ENCODE measurements around the gene SEC61A2. TPM values are rescaled to one million over a fixed set of nuclear protein-coding genes. Genes with fewer than 3 reads are reported as not detected.

SEC61A2 gene
- total and polyA plus RNA-seq, 2 experiments from 2014 or later, result 8.7 to 17.6 TPM

DNA sequence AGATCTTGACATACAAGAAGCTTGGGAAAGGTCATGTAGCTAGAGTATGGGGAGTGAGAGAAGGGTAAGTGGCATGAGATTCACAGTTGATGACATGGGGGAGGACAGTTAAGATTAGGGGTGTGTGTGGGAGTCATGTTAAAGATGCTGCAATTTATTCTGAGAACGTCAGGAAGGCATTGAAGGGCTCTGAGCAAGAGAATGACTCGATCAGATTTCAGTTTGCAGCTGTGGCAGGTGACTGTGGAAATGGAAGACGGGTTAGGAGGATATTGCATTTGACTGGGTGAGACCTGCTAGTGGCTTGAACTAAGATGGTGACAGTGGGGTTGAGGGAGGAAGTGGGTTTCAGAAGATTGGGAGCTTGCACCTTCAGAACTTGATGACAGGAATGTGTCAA lies 72.1 kb downstream of the SEC61A2 start (continued):
- TF ChIP-seq, protein P1, sequence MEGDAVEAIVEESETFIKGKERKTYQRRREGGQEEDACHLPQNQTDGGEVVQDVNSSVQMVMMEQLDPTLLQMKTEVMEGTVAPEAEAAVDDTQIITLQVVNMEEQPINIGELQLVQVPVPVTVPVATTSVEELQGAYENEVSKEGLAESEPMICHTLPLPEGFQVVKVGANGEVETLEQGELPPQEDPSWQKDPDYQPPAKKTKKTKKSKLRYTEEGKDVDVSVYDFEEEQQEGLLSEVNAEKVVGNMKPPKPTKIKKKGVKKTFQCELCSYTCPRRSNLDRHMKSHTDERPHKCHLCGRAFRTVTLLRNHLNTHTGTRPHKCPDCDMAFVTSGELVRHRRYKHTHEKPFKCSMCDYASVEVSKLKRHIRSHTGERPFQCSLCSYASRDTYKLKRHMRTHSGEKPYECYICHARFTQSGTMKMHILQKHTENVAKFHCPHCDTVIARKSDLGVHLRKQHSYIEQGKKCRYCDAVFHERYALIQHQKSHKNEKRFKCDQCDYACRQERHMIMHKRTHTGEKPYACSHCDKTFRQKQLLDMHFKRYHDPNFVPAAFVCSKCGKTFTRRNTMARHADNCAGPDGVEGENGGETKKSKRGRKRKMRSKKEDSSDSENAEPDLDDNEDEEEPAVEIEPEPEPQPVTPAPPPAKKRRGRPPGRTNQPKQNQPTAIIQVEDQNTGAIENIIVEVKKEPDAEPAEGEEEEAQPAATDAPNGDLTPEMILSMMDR (conservative IDR thresholded peaks at IDR 0.05; ENCODE audit: low read depth in 2 of 2), result no peak
- TF ChIP-seq, protein P2, sequence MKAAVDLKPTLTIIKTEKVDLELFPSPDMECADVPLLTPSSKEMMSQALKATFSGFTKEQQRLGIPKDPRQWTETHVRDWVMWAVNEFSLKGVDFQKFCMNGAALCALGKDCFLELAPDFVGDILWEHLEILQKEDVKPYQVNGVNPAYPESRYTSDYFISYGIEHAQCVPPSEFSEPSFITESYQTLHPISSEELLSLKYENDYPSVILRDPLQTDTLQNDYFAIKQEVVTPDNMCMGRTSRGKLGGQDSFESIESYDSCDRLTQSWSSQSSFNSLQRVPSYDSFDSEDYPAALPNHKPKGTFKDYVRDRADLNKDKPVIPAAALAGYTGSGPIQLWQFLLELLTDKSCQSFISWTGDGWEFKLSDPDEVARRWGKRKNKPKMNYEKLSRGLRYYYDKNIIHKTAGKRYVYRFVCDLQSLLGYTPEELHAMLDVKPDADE (IDR thresholded peaks at IDR 0.05), result no peak
- TF ChIP-seq, protein P3, sequence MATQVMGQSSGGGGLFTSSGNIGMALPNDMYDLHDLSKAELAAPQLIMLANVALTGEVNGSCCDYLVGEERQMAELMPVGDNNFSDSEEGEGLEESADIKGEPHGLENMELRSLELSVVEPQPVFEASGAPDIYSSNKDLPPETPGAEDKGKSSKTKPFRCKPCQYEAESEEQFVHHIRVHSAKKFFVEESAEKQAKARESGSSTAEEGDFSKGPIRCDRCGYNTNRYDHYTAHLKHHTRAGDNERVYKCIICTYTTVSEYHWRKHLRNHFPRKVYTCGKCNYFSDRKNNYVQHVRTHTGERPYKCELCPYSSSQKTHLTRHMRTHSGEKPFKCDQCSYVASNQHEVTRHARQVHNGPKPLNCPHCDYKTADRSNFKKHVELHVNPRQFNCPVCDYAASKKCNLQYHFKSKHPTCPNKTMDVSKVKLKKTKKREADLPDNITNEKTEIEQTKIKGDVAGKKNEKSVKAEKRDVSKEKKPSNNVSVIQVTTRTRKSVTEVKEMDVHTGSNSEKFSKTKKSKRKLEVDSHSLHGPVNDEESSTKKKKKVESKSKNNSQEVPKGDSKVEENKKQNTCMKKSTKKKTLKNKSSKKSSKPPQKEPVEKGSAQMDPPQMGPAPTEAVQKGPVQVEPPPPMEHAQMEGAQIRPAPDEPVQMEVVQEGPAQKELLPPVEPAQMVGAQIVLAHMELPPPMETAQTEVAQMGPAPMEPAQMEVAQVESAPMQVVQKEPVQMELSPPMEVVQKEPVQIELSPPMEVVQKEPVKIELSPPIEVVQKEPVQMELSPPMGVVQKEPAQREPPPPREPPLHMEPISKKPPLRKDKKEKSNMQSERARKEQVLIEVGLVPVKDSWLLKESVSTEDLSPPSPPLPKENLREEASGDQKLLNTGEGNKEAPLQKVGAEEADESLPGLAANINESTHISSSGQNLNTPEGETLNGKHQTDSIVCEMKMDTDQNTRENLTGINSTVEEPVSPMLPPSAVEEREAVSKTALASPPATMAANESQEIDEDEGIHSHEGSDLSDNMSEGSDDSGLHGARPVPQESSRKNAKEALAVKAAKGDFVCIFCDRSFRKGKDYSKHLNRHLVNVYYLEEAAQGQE (IDR thresholded peaks at IDR 0.05; ENCODE audit: unreplicated experiment), result no peak
- TF ChIP-seq POLR2AphosphoS5 (IDR thresholded peaks at IDR 0.05; ENCODE audit: low read depth) (no peak), JUNB (IDR thresholded peaks at IDR 0.05; ENCODE audit: unreplicated experiment) (no peak), STAT1 (IDR thresholded peaks at IDR 0.05; ENCODE audit: unreplicated experiment) (no peak)

- peaks cover 100% of the 10 kb centered on the region for H3K79me2 ChIP-seq (replicated peaks; ENCODE audit: insufficient read depth)
- H3K9me2 ChIP-seq (ENCODE audit: insufficient read depth), result no peaks in the 10 kb centered on the region
- H3K36me3 Mint-ChIP-seq (ENCODE audit: low read depth), result peaks cover 63% of the 10 kb centered on the region
- H3K27me3 ChIP-seq (ENCODE audit: insufficient read depth), result no peaks in the 10 kb centered on the region
- peaks cover 55% of the 10 kb centered on the region for H3K36me3 ChIP-seq (ENCODE audit: insufficient read depth)
- peaks cover 50% of the 10 kb centered on the region for H4K20me1 ChIP-seq (replicated peaks; ENCODE audit: insufficient read depth)
- H3K27me3 Mint-ChIP-seq (ENCODE audit: insufficient read depth, low read depth, poor library complexity), result peaks cover 1% of the 10 kb centered on the region
- H3K4me2 ChIP-seq, result no peak overlapping the region
- no peaks in the 10 kb centered on the region; the same call in 2 of the 3 replicates for H3K4me1 Mint-ChIP-seq
- H3K4me3 ChIP-seq, result no peak overlapping the region
- H3F3A ChIP-seq (replicated peaks; ENCODE audit: low read depth), result no peaks in the 10 kb centered on the region
- no peak overlapping the region for H3K4me3 Mint-ChIP-seq
- ATAC-seq (no peak), DNase-seq (ENCODE audit: low spot score) (no peak)
- no peaks in the 10 kb centered on the region for H3K9me3 Mint-ChIP-seq
- H2AFZ ChIP-seq, result no peak overlapping the region
- no peak overlapping the region for H3K27ac Mint-ChIP-seq
- H3K27ac ChIP-seq (ENCODE audit: low read depth), result no peak overlapping the region
- H3K4me1 ChIP-seq (ENCODE audit: insufficient read depth), result peaks cover 5% of the 10 kb centered on the region; the same call in 1 of the 2 replicates
- TF ChIP-seq NANOG (IDR thresholded peaks at IDR 0.05; ENCODE audit: borderline replicate concordance) (no peak), CREB1 (CRISPR knock-in tag; IDR thresholded peaks at IDR 0.05; ENCODE audit: low read depth) (no peak), ZNF462 (CRISPR knock-in tag; IDR thresholded peaks at IDR 0.05) (no peak), EZH2 (IDR thresholded peaks at IDR 0.05; ENCODE audit: low read depth, unreplicated experiment) (no peak), STAT1 (IDR thresholded peaks at IDR 0.05; ENCODE audit: unreplicated experiment) (no peak)
- TF ChIP-seq, protein P1 (conservative IDR thresholded peaks at IDR 0.05; ENCODE audit: low read depth in 2 of 2), result no peak
Measured at GRCh38 chr10:12202226-12202625, 72.7 kb downstream of the SEC61A2 start.

Data from GM23338 (cell line).